ENCODE results near the gene CEP78.

The CEP78 gene

DNA sequence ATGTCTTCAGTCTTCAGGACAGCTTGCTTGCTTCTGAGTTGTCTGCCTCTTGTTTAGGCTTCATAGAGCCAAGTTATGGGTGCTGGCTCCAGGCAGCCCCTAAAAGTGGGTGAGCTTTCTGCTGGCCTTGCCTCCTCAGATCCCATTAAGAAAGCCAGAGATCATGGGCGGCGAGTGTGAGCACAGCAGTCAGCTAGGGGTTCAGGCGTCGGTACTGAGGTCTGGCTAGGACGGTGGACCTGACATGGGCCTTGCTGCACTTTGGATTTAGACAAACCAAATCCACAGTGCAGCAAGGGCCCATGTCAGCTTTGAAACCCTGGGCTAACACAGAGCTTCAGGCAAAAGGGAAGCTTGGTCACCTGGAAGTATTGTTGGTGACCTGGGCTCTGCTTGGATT is 78.7 kb downstream of the CEP78 start:
- DNase-seq = no peak

GRCh38 chr9:78314953-78315870 is 79.3 kb downstream of the CEP78 start:
- no peak for DNase-seq

- no peak for DNase-seq
Observed at GRCh38 chr9:78316166-78316892, 80.5 kb downstream of the CEP78 start.

DNA sequence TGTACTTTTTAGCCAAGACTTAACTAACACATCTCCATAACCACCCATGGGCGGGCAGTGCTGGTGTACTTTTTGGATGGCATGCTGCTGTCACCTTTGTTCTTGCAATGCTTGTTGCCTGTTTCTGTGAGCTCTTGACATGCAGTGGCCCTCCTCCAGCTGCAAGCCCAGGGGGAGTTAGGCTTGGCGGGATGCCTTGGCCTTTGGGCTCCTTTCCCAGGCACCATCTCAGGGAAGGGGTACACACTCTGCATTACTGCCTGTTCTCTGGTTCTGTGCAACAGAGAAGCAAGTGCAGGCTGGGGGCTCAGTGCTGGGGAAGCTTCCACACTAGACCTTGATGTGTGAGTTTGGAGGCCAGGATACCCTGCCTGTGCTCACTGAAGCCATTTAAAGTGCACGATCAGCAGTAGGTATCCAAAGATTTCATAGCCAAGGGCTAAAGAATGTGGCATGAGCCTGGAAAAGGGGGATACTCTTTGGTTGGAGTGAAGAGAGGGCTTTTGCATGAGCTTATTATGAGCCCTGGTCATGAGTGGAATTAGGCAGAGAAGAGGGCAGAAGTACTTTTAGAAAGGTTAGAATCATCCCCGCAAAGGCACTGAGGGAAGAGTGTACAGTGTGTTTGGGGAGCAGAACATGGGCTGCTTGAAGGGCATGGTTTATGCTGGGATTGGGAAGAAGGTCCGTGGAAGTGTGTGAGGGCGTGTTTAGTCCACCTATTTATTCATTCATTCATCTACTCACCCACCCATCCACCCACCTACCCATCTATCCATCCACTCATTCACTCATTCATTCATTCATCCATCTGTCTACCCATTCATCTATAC is 83.5 kb downstream of the CEP78 start:
- no peak for DNase-seq

DNA sequence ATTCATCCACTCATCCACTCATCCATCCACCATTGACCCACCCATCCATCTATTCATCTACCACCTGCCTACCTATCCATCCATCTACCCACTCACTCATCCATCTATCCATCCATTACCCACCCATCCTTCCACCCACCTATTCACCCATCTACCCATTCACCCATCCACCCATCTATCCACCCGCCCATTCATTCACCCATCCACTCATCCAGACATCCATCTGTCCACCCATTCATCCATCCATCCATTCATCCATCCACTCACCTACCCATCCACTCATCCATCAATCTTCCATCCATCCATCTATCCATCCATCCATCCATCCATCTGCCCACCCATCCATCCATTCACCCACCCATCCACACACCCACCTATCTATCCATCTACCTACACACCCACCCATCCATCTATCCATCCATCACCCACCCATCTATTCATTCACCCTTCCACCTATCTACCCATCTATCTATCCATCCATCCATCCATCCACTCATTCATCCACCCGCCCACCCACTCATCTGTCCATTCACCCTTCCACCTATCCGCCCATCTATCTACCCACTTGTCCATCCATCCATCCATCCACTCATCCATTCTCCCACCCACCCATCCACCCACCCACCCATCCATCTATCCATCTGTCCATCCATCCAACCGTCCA is 84.3 kb downstream of the CEP78 start:
- no peak for DNase-seq

DNA sequence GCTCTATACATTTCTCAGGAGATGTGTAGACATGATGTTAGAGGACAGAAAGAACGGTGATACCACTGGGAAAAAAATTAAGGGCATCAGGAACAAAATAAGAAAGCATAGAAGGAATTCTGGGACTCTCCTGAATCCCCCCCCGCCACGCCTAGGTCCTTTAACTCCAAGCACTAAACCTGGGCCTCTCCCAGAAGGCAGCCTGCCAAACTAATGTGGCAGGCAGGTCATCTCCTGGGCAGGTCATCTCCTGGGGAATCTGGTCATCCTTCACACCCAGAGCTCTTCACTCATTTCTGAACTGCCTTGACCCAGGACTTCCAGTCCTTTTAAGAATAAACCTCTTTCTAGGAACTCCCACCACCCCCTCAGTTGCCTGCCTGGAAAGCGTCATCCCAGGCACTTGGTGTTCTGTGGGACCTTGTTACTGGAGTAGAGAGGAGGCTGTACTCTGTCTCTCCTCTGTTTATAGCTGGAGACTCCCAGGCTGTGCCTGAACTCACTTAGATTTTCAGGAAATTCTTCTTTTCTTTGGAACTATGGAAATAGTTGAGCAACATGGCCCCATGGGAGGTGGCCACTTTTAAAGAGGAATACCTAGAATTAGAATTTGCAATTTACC is 85.1 kb downstream of the CEP78 start:
- no peak for DNase-seq

DNA sequence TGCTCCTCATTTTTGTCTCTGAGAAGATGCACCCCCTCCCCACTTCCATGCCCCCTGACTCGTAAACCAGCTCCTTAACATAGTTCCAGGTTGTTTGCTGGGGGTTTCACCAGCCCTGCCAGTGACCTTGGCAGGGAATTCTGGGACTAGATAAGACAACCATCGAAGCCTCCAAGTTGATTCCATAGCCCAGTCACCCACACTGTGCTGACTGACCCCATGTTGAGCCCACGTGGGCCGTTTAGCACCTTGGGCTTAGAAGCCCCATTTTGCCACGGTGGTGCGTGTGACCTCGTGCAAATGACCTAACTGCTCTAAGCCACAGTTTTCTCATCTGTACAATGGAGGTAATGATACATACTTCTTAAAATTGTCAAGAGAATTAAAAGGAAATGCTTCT is 85.6 kb downstream of the CEP78 start:
- no peak for DNase-seq

GRCh38 chr9:78324068-78324650 is 88.3 kb downstream of the CEP78 start:
- no peak for DNase-seq

DNA sequence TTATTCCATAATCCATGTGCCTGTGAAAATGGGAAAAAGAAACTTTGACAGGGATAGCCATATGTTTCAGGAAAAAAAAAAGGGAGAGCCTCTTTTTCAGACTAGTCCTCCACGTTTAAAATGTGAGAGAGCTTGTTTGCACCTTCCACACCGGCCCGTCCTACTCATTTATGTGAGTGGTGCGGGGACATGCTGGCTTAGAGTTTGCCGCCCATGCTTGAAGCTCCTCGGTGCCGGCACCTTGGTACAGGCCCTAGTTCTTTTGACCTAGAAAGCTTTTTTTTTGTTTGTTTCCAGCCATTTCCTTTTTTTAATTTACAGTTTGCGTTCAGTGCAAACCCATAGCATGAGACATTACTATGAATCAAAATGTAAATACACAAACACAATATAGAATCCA is 88.8 kb downstream of the CEP78 start:
- no peak for DNase-seq

GRCh38 chr9:78325343-78325742 is 89.5 kb downstream of the CEP78 start:
- DNase-seq = no peak

- DNase-seq = no peak
Observed at GRCh38 chr9:78325846-78326360, 90.0 kb downstream of the CEP78 start.

GRCh38 chr9:78326564-78326963 is 90.7 kb downstream of the CEP78 start:
- no peak for DNase-seq

All from activated CD4-positive, alpha-beta T cell treated with anti-CD3 and anti-CD28 coated beads, Interleukin-2, amount 50 U/mL, for 16 hours (primary cell).